ENCODE data around the gene HOXB2.

DNA sequence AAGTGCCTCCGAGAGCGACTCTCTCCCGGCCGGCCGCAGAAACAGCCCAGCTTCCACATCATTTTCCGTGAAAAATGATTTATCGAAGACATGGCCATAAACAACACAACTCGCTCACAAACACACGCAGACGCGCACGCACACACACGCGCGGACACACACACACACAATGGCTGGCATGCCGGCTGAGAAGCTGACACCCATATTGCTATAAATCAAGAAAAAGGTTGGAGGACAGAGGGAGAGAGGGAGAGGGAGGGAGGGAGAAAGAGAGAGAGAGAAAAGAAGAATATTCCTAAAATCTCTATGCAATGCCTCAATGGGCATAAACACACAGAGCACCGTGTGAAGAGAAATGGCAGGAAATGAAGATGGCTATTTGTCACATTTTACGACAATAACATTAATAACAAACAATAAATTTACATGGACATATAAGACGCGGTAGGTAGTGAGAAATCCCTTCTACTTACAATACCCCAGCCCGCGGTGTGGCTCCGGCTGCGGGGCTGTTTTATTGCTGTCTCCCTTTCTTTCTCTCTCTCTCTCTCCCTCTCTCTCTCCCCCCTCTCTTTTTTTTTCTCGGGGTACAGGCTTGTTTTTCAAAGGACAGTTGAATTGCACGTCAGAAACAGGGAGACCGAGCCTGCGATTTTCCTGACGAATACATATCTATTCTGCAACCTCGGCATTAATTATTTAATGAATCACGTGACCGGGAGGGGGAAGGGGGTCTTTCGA is 23.8 kb upstream of the HOXB2 start:
- TF ChIP-seq TCF7L2 (IDR thresholded peaks at IDR 0.05; ENCODE audit: low read depth, low read length) (no peak), MYC (IDR thresholded peaks at IDR 0.05; ENCODE audit: low read depth, low read length) (no peak), MYC (CRISPR knock-in tag; IDR thresholded peaks at IDR 0.05; ENCODE audit: borderline replicate concordance, low read depth) (no peak), HNRNPUL1 (IDR thresholded peaks at IDR 0.05; ENCODE audit: low read length) (no peak)
- TF ChIP-seq, protein P1, sequence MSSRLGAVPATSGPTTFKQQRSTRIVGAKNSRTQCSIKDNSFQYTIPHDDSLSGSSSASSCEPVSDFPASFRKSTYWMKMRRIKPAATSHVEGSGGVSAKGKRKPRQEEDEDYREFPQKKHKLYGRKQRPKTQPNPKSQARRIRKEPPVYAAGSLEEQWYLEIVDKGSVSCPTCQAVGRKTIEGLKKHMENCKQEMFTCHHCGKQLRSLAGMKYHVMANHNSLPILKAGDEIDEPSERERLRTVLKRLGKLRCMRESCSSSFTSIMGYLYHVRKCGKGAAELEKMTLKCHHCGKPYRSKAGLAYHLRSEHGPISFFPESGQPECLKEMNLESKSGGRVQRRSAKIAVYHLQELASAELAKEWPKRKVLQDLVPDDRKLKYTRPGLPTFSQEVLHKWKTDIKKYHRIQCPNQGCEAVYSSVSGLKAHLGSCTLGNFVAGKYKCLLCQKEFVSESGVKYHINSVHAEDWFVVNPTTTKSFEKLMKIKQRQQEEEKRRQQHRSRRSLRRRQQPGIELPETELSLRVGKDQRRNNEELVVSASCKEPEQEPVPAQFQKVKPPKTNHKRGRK (tag; IDR thresholded peaks at IDR 0.05): no peak
- TF ChIP-seq, protein P2, sequence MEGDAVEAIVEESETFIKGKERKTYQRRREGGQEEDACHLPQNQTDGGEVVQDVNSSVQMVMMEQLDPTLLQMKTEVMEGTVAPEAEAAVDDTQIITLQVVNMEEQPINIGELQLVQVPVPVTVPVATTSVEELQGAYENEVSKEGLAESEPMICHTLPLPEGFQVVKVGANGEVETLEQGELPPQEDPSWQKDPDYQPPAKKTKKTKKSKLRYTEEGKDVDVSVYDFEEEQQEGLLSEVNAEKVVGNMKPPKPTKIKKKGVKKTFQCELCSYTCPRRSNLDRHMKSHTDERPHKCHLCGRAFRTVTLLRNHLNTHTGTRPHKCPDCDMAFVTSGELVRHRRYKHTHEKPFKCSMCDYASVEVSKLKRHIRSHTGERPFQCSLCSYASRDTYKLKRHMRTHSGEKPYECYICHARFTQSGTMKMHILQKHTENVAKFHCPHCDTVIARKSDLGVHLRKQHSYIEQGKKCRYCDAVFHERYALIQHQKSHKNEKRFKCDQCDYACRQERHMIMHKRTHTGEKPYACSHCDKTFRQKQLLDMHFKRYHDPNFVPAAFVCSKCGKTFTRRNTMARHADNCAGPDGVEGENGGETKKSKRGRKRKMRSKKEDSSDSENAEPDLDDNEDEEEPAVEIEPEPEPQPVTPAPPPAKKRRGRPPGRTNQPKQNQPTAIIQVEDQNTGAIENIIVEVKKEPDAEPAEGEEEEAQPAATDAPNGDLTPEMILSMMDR (IDR thresholded peaks at IDR 0.05 in 2 of 3, conservative IDR thresholded peaks at IDR 0.05 in 1 of 3; ENCODE audit: insufficient read depth in 2 of 3, low read depth in 1 of 3, low read length in 3 of 3): no peak
